ENCODE data around the gene ZNF212. TPM values are rescaled to one million over a fixed set of nuclear protein-coding genes. Genes with fewer than 3 reads are reported as not detected.

The ZNF212 gene
- total and polyA plus RNA-seq, 12 donors, result 3.6 to 5.9 (median 4.8) TPM

DNA sequence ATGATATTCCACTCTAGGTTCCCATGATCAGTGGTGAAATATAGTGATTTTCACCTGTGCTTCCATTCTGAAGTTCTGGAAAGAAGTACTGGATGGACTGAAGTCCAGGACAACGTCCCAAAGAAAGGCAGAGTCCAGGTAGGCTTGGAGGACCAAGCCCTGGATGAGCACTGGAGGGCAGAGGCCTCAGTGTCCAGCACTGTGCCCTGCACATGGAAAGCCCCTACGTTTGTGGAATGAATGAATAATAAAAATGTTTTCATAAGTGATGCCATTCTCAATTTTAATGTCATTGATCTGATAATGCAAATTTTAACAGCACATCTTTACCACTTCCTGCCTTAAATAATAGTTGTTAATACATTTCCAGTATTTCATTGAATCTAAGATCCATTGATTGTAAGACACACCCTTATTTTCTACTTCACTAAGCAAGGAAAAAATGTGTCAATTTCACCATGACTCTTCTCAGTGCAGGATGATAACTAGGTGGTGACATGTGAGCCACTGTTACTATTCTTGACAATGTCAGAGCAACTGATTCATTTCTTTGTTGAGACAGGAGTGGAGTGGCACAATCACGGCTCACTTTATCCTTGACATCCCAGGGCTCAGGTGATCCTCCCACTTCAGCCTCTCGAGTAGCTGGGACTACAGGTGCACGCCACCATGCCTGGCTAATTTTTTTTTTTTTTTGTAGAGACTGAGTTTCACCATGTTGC lies 57.7 kb downstream of the ZNF212 start:
- Histone ChIP-seq H3K9me3 (peaks cover 0 to 4% (median 0%) of the 10 kb centered on the region in 11 donors), H3K27ac (no peak overlapping the region), H3K36me3 (peaks cover 0 to 34% (median 12%) of the 10 kb centered on the region in 9 donors), H3K4me1 (no peaks in the 10 kb centered on the region), H3K27me3 (no peaks in the 10 kb centered on the region), H3K4me3 (no peak overlapping the region)
- intact Hi-C loops (cut with DNase I), result no loop called here
- DNase-seq, result no peak
- WGBS, 2 donors, result 66 to 71% methylated on average over 5 of the region's 5 CpGs
- peak in 1 of 8 donors; percentile 31 for ATAC-seq
- no peak for TF ChIP-seq CTCF (IDR thresholded peaks at IDR 0.05)

GRCh38 chr7:149300620-149301285 lies 61.3 kb downstream of the ZNF212 start:
- Histone ChIP-seq H3K9me3 (peaks cover 0 to 4% (median 0%) of the 10 kb centered on the region in 11 donors), H3K4me1 (no peaks in the 10 kb centered on the region), H3K27ac (no peak overlapping the region), H3K4me3 (no peak overlapping the region), H3K36me3 (peaks cover 0 to 5% (median 0%) of the 10 kb centered on the region in 9 donors), H3K27me3 (no peaks in the 10 kb centered on the region)
- no peak for TF ChIP-seq CTCF (IDR thresholded peaks at IDR 0.05)
- DNase-seq (no peak), ATAC-seq (no peak)
- intact Hi-C loops (cut with DNase I), result no loop called here
- WGBS, 2 donors, result 59 to 67% methylated on average over 8 of the region's 8 CpGs

GRCh38 chr7:149302222-149302621 lies 62.8 kb downstream of the ZNF212 start:
- Histone ChIP-seq H3K27ac (no peak overlapping the region), H3K4me1 (no peaks in the 10 kb centered on the region), H3K4me3 (no peak overlapping the region), H3K36me3 (no peaks in the 10 kb centered on the region), H3K27me3 (no peaks in the 10 kb centered on the region), H3K9me3 (peaks cover 0 to 4% (median 0%) of the 10 kb centered on the region in 11 donors)
- DNase-seq (no peak), ATAC-seq (no peak)
- TF ChIP-seq CTCF (IDR thresholded peaks at IDR 0.05), result no peak
- WGBS, 2 donors, result 92% methylated on average over 12 of the region's 12 CpGs
- intact Hi-C loops (cut with DNase I), result no loop called here

- WGBS, 2 donors, result 78 to 83% methylated on average over 2 of the region's 2 CpGs
- Histone ChIP-seq H3K27me3 (no peaks in the 10 kb centered on the region), H3K4me3 (no peak overlapping the region), H3K4me1 (no peaks in the 10 kb centered on the region), H3K27ac (no peak overlapping the region), H3K9me3 (peaks cover 0 to 4% (median 0%) of the 10 kb centered on the region in 11 donors), H3K36me3 (no peaks in the 10 kb centered on the region)
- DNase-seq (no peak), ATAC-seq (no peak)
- no peak for TF ChIP-seq CTCF (IDR thresholded peaks at IDR 0.05)
- intact Hi-C loops (cut with DNase I), result no loop called here
These were observed 63.4 kb downstream of the ZNF212 start for GRCh38 chr7:149302865-149303264.

Data from heart right ventricle (tissue), 16 donors.